ENCODE results near the gene NUDT16L1.

The NUDT16L1 gene

DNA sequence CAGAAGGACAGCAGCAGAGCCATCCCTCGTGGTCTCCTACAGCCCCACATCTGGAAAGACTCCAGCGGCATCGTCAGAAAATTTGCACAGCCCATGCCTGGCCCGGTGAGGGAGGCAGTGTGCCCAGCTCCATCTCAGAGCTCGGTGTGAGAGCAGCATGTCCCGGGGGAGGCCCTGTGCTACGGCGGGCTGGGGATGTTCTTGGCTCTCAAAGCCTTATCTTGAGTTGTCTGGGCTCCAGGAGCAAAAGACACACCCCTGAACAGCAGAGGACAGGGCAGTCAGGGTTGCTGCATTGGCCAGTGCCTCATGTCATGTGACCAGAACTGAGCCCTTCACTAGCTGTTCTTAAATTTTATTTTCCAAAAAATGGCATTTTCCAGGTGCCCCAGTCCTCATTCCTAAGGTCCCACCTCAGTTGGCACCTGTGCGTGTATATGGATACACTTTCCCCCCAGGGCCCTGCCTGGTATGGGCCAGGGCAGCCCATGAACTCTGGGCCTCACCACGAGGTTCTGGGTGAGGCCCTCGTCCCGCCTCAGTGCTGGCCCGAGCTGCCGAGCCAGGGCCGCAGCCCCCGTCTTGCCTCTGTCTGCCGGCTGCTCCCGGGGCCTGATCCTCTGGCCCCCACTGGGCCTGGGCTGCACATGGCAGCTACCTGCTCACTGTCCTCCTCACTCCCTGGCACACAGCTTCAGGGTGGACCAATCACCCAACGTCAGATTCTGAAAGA, 3.0 kb downstream of the NUDT16L1 start:
- Histone ChIP-seq H3K27ac (ENCODE audit: low read depth, low read length) (no peak overlapping the region), H3K36me3 (ENCODE audit: control insufficient read depth in 1 of 2, insufficient read depth in 2 of 2, low read length in 2 of 2) (peaks cover 25 to 63% of the 10 kb centered on the region in 2 donors), H3K4me3 (ENCODE audit: low read depth in 1 of 2, low read length in 2 of 2) (no peak overlapping the region), H3K27me3 (ENCODE audit: control insufficient read depth in 1 of 2, insufficient read depth in 2 of 2, low read length in 2 of 2) (no peaks in the 10 kb centered on the region), H3K4me1 (ENCODE audit: control insufficient read depth in 1 of 2, insufficient read depth in 2 of 2, low read length in 2 of 2) (peaks cover 16 to 28% of the 10 kb centered on the region in 2 donors), H3K9me3 (ENCODE audit: control insufficient read depth in 1 of 2, low read length in 2 of 2) (no peaks in the 10 kb centered on the region), H3K9ac (ENCODE audit: low read depth in 1 of 2, low read length in 2 of 2) (no peak overlapping the region)

DNA sequence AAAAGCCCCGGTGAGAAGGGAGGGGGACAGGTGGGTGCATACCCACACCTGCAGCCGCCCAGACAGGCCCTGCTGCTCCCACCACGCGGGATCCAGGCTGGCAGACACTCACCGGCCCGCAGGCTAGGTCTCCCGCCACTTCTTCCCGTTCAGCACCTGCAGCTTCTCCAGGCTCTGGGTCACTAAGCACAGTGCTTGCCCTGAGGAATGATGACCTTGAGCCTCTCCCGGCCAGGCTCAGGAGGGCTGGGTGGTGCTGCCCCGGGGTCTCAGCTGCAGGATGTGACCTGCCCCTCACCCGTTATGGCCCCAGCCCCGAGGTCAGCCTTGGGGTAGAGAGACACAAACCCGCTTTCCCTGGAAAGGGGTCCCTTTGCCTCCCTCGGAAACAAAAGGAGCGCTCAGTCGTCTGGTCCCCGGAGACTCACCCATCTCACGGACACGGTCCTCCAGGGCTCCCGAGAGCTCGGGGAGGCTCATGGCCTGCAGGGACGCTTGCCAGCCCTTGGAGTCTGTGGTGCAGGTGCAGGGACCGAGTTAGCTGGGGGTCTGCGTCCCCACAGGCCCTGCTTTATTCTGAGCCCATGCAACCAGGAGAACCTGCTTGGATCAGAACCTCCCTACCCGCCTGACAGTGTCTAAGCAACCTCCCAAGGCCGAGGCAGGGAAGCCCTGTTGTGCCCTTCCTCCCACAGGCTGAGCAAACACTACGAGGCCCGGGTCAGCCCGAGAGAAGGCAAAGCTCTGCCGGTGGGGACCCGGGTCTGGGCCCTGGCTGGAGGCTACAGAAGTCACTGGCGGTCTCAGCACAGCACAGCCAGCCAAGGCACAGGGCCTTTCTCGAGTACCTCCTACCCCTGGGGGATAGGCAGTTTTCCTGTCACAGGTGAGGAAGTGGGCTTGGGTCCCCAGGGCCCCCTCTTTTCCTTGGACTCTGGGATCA, 3.8 kb downstream of the NUDT16L1 start:
- no peak overlapping the region for H3K4me3 ChIP-seq (ENCODE audit: low read depth in 1 of 2, low read length in 2 of 2)
- H3K4me1 ChIP-seq (ENCODE audit: control insufficient read depth in 1 of 2, insufficient read depth in 2 of 2, low read length in 2 of 2): peaks cover 15 to 26% of the 10 kb centered on the region in 2 donors
- H3K27ac ChIP-seq (ENCODE audit: low read depth, low read length): no peak overlapping the region
- peaks cover 25 to 71% of the 10 kb centered on the region in 2 donors for H3K36me3 ChIP-seq (ENCODE audit: control insufficient read depth in 1 of 2, insufficient read depth in 2 of 2, low read length in 2 of 2)
- H3K27me3 ChIP-seq (ENCODE audit: control insufficient read depth in 1 of 2, insufficient read depth in 2 of 2, low read length in 2 of 2): no peaks in the 10 kb centered on the region
- no peak overlapping the region for H3K9ac ChIP-seq (ENCODE audit: low read depth in 1 of 2, low read length in 2 of 2)
- H3K9me3 ChIP-seq (ENCODE audit: control insufficient read depth in 1 of 2, low read length in 2 of 2): no peaks in the 10 kb centered on the region

DNA sequence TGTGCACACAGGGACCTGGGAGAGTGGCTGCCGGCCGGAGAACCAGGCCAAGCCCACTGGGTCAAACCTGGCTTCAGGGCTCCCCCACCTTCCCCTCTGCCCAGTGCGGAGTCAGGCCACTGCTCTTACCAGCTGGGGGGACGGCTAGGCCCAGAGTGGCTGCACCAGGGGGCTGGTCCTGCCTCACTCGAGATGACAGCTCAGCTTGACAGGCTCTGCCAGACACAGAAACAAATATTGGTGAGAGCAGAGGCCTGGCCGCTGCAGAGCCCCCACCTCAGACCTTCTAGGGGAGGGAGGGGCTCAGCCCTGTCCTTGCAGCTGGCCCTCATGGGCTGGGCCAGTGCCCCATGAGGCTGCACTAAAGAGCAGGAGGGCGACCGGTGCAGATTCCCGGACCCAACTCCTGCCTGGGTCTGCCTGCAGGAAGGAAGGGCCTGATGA, 4.5 kb downstream of the NUDT16L1 start:
- Histone ChIP-seq H3K4me3 (ENCODE audit: low read depth in 1 of 2, low read length in 2 of 2) (no peak overlapping the region), H3K27ac (ENCODE audit: low read depth, low read length) (no peak overlapping the region), H3K9ac (ENCODE audit: low read depth in 1 of 2, low read length in 2 of 2) (no peak overlapping the region), H3K4me1 (ENCODE audit: control insufficient read depth in 1 of 2, insufficient read depth in 2 of 2, low read length in 2 of 2) (peaks cover 8 to 20% of the 10 kb centered on the region in 2 donors), H3K27me3 (ENCODE audit: control insufficient read depth in 1 of 2, insufficient read depth in 2 of 2, low read length in 2 of 2) (no peaks in the 10 kb centered on the region), H3K9me3 (ENCODE audit: control insufficient read depth in 1 of 2, low read length in 2 of 2) (no peaks in the 10 kb centered on the region), H3K36me3 (ENCODE audit: control insufficient read depth in 1 of 2, insufficient read depth in 2 of 2, low read length in 2 of 2) (peaks cover 25 to 78% of the 10 kb centered on the region in 2 donors)

DNA sequence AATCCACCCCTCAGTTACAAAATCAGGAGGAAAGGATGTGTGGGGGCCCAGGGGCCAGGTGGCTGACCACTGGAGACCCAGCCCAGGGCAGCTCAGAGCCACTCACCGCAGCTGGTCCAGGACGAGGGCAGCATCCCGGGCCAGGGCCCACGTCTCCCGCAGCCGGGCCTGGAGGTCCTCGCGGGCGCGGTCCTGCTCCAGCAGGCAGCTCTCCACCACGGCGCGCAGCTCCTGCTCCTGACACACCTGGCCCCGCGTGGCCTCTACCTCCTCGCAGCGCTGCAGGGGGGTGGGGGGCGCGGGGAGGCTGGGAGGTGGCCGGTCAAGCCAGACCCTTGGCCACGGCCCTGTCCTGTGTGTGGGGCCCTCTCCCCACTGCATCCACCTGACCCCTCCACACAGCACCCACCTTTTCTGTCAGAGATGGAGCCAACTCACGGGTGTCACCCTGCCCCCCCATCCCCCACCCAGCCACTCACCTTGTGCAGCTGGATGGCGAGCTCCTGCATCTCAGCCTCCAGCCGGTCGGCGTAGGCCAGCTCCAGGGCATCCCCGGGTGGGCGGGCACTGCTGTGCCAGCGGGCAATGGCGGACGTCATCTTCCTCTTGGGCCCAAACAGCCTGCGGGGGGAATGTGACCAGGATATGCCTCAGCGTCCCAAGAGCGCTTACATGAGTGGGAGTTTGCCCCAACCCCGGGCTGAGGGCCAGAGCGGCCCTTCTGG, 5.1 kb downstream of the NUDT16L1 start:
- Histone ChIP-seq H3K27me3 (ENCODE audit: control insufficient read depth in 1 of 2, insufficient read depth in 2 of 2, low read length in 2 of 2) (no peaks in the 10 kb centered on the region), H3K9ac (ENCODE audit: low read depth in 1 of 2, low read length in 2 of 2) (no peak overlapping the region), H3K4me3 (ENCODE audit: low read depth in 1 of 2, low read length in 2 of 2) (no peak overlapping the region), H3K27ac (ENCODE audit: low read depth, low read length) (no peak overlapping the region), H3K36me3 (ENCODE audit: control insufficient read depth in 1 of 2, insufficient read depth in 2 of 2, low read length in 2 of 2) (peaks cover 25 to 80% of the 10 kb centered on the region in 2 donors), H3K4me1 (ENCODE audit: control insufficient read depth in 1 of 2, insufficient read depth in 2 of 2, low read length in 2 of 2) (peaks cover 6 to 16% of the 10 kb centered on the region in 2 donors), H3K9me3 (ENCODE audit: control insufficient read depth in 1 of 2, low read length in 2 of 2) (no peaks in the 10 kb centered on the region)

DNA sequence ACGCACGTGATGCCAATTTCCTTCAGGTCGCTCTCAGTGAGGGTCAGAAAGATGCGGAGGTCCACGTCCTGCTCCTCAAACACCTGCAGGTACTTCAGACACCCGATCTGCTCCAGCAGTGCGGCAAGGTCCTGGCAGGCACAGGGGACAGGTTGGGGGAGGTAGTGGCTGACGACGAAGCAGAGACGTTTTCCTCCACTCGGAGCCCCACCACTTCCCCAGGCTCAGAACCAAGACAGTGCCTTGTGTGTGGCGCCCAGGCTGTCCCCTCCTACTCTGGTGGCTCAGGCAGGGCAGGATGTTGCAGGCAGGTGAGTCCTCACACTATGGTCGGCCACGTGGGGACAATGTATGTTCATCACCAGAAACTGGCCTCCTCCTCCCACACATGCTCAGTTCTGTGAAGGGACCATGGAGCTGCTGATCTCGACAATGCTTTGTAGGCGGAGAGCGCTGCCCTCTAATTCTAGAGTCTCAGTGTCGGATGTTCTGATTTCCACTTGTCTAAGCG, 5.7 kb downstream of the NUDT16L1 start:
- Histone ChIP-seq H3K27ac (ENCODE audit: low read depth, low read length) (no peak overlapping the region), H3K36me3 (ENCODE audit: control insufficient read depth in 1 of 2, insufficient read depth in 2 of 2, low read length in 2 of 2) (peaks cover 25 to 86% of the 10 kb centered on the region in 2 donors), H3K9me3 (ENCODE audit: control insufficient read depth in 1 of 2, low read length in 2 of 2) (no peaks in the 10 kb centered on the region), H3K4me3 (ENCODE audit: low read depth in 1 of 2, low read length in 2 of 2) (no peak overlapping the region), H3K27me3 (ENCODE audit: control insufficient read depth in 1 of 2, insufficient read depth in 2 of 2, low read length in 2 of 2) (no peaks in the 10 kb centered on the region), H3K4me1 (ENCODE audit: control insufficient read depth in 1 of 2, insufficient read depth in 2 of 2, low read length in 2 of 2) (peaks cover 6 to 16% of the 10 kb centered on the region in 2 donors), H3K9ac (ENCODE audit: low read depth in 1 of 2, low read length in 2 of 2) (no peak overlapping the region)

DNA sequence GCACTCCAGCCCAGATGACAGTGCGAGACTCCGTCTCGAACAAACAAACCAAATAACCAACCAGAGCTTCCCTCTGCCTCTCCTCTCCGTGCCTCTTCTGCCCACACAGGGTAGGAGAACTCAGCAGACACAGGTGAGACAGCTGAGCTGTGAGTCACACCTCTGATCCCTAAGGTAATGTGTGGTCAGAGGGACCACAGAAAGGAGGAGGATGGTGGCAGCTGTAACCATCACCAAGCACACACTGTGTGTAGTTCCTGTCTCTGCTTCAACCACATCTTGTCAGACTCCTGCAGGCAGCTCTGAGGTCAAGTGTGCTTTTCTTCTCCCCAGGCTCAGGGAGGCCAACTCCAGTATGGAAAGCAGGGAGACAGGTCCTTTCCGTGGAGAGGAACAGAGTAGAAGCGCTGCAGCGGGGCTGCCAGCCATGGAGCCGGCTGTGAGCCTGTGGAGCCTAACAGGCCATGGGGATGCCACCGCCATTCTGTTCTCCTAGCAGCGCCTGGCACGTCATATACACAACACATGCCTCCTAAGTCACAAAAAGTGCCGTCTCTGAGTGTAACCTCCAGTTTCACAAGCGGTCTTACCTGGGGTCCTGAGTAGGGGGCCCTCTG, 7.1 kb downstream of the NUDT16L1 start:
- peaks cover 0 to 5% of the 10 kb centered on the region in 2 donors for H3K4me1 ChIP-seq (ENCODE audit: control insufficient read depth in 1 of 2, insufficient read depth in 2 of 2, low read length in 2 of 2)
- no peak overlapping the region for H3K9ac ChIP-seq (ENCODE audit: low read depth in 1 of 2, low read length in 2 of 2)
- no peaks in the 10 kb centered on the region for H3K9me3 ChIP-seq (ENCODE audit: control insufficient read depth in 1 of 2, low read length in 2 of 2)
- no peak overlapping the region for H3K27ac ChIP-seq (ENCODE audit: low read depth, low read length)
- H3K4me3 ChIP-seq (ENCODE audit: low read depth in 1 of 2, low read length in 2 of 2): no peak overlapping the region
- H3K27me3 ChIP-seq (ENCODE audit: control insufficient read depth in 1 of 2, insufficient read depth in 2 of 2, low read length in 2 of 2): no peaks in the 10 kb centered on the region
- peaks cover 21 to 92% of the 10 kb centered on the region in 2 donors for H3K36me3 ChIP-seq (ENCODE audit: control insufficient read depth in 1 of 2, insufficient read depth in 2 of 2, low read length in 2 of 2)

DNA sequence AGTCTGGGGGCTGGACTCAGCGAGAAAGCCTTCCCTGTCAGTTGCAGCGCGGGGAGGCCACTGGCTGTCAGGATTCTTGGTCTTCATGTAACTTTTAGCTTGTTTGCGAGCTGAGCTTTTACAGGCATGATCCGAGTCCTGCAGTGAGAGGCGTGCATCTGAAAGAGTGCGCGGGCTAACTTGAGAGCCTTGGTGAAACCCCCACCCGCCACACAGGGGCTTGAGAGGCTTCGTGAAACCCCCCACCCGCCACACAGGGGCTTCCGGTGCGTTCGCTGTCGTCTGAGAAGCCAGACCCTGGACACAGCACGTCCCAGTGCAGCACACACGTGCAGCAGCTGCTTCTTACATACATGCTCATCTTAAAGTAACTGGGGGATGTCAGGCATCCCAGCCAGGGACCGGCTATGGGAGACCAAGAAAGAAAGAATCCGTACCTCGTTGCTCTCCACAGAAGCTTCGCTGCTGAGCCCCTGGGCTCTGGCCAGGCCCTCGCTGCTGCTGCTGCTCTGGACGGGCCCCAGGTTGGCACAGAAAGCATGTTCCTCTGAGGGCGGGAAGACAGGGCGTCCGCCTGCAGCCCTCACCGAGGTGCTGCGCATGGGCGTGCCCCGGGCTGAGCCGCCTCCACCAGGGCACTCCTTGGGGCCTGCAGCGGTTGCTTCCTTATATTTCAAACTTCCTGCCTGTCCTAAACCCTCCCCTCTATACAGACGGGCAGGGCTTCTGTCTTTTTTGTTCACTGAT, 7.8 kb downstream of the NUDT16L1 start:
- Histone ChIP-seq H3K27me3 (ENCODE audit: control insufficient read depth in 1 of 2, insufficient read depth in 2 of 2, low read length in 2 of 2) (no peaks in the 10 kb centered on the region), H3K9ac (ENCODE audit: low read depth in 1 of 2, low read length in 2 of 2) (no peak overlapping the region), H3K27ac (ENCODE audit: low read depth, low read length) (no peak overlapping the region), H3K4me3 (ENCODE audit: low read depth in 1 of 2, low read length in 2 of 2) (no peak overlapping the region), H3K9me3 (ENCODE audit: control insufficient read depth in 1 of 2, low read length in 2 of 2) (no peaks in the 10 kb centered on the region), H3K4me1 (ENCODE audit: control insufficient read depth in 1 of 2, insufficient read depth in 2 of 2, low read length in 2 of 2) (no peaks in the 10 kb centered on the region), H3K36me3 (ENCODE audit: control insufficient read depth in 1 of 2, insufficient read depth in 2 of 2, low read length in 2 of 2) (peaks cover 14 to 85% of the 10 kb centered on the region in 2 donors)

DNA sequence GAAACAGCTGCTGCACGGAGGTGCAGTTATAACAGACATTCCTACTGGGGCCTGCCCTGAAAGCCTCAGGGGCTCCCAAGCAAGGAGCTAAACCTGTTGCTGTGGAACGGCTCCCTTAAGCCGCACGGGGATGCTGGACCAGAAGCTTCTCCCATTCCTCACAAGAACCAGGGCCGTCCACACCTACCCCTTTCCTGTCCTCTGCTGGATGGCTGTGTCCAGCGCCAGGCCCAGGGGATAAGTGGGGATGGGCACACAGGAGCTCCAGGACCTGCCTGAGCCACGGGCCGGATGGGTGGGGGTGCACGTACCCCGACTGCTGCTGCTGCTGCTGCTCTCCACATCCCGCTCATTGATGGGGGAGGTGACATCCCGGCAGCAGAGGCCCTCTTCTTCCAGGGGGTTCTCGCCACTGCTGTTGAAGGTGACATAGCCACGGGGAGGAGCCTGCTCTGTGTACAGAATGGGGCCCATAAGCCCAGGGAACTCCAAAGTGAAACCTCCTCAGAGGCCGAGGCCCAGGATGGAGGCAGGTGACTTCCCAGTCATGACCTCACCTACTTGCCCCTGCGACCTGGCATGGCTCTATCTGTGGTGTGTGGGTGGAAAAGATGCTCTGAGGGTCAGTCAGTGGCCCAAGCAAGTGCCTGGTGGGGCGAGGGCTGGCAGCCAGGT, 8.6 kb downstream of the NUDT16L1 start:
- H3K27ac ChIP-seq (ENCODE audit: low read depth, low read length): no peak overlapping the region

DNA sequence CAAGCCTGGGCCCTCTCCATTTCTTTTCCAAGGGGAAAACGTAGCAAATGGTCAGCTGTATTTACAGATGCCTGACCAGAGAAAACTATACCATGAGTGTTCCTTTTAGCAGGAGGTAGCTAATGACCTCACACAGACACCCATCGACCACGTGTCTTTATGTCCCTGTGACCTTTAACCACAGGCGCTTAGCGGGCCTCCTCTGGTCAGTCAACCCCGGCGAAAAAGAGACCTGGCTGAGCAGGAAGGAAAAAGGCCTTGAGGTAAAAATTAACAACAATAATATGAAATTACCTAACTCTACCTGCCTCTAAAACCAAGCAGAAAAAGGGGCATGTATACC, 9.1 kb downstream of the NUDT16L1 start:
- H3K9ac ChIP-seq (ENCODE audit: low read depth in 1 of 2, low read length in 2 of 2): no peak overlapping the region
- peaks cover 14 to 83% of the 10 kb centered on the region in 2 donors for H3K36me3 ChIP-seq (ENCODE audit: control insufficient read depth in 1 of 2, insufficient read depth in 2 of 2, low read length in 2 of 2)

More for the DNA sequence above, 8.6 kb downstream of the NUDT16L1 start:
- Histone ChIP-seq H3K4me1 (ENCODE audit: control insufficient read depth in 1 of 2, insufficient read depth in 2 of 2, low read length in 2 of 2) (no peaks in the 10 kb centered on the region), H3K4me3 (ENCODE audit: low read depth in 1 of 2, low read length in 2 of 2) (no peak overlapping the region), H3K36me3 (ENCODE audit: control insufficient read depth in 1 of 2, insufficient read depth in 2 of 2, low read length in 2 of 2) (peaks cover 14 to 83% of the 10 kb centered on the region in 2 donors), H3K9ac (ENCODE audit: low read depth in 1 of 2, low read length in 2 of 2) (no peak overlapping the region), H3K9me3 (ENCODE audit: control insufficient read depth in 1 of 2, low read length in 2 of 2) (no peaks in the 10 kb centered on the region), H3K27me3 (ENCODE audit: control insufficient read depth in 1 of 2, insufficient read depth in 2 of 2, low read length in 2 of 2) (no peaks in the 10 kb centered on the region)

More for the DNA sequence above, 9.1 kb downstream of the NUDT16L1 start:
- no peaks in the 10 kb centered on the region for H3K4me1 ChIP-seq (ENCODE audit: control insufficient read depth in 1 of 2, insufficient read depth in 2 of 2, low read length in 2 of 2)
- H3K27me3 ChIP-seq (ENCODE audit: control insufficient read depth in 1 of 2, insufficient read depth in 2 of 2, low read length in 2 of 2): no peaks in the 10 kb centered on the region
- no peak overlapping the region for H3K27ac ChIP-seq (ENCODE audit: low read depth, low read length)
- H3K4me3 ChIP-seq (ENCODE audit: low read depth in 1 of 2, low read length in 2 of 2): no peak overlapping the region
- no peaks in the 10 kb centered on the region for H3K9me3 ChIP-seq (ENCODE audit: control insufficient read depth in 1 of 2, low read length in 2 of 2)
